CD14-positive monocyte (primary cell): Measurements from ENCODE around the gene PHPT1. TPM values are rescaled to one million over a fixed set of nuclear protein-coding genes. Genes with fewer than 3 reads are reported as not detected.

Experiments used
- DNase-seq, 3 donors: peaks; one replicate each; pipeline ENCODE4 v3.0.0-alpha.2; 2011 to 2022
- H2AFZ ChIP-seq: 2 replicates; pipeline ENCODE4 v1.6.0; 2012; ENCODE audit warnings: mild to moderate bottlenecking, low read depth, low read length, inconsistent platforms; ENCODE audit not compliant: insufficient read depth, poor library complexity, severe bottlenecking
- H3K27ac ChIP-seq, 2 donors: 1 replicate in 1 of 2; 2 replicates in 1 of 2; pipeline ENCODE4 v1.5.1; 2012 to 2013; ENCODE audit warnings: low read length in 2 of 2, control low read depth in 1 of 2, inconsistent platforms in 1 of 2, low read depth in 1 of 2, mild to moderate bottlenecking in 1 of 2
- H3K27me3 ChIP-seq, 2 donors: one replicate each; pipeline versions ENCODE4 v1.6.0 to v1.6.1; 2011 to 2013; ENCODE audit warnings: low read length in 2 of 2; ENCODE audit not compliant: control insufficient read depth in 2 of 2, insufficient read depth in 2 of 2
- H3K36me3 ChIP-seq, 2 donors: replicated peaks in 1 of 2; 1 replicate in 1 of 2; 2 replicates in 1 of 2; pipeline versions ENCODE4 v1.5.1 to v1.6.1; 2012 to 2013; ENCODE audit warnings: low read length in 2 of 2, control low read depth in 1 of 2, inconsistent platforms in 1 of 2, mild to moderate bottlenecking in 1 of 2; ENCODE audit not compliant: insufficient read depth in 2 of 2, control insufficient read depth in 1 of 2
- H3K4me1 ChIP-seq, 2 donors: 1 replicate in 1 of 2; 2 replicates in 1 of 2; pipeline versions ENCODE4 v1.5.1 to v1.6.1; 2012 to 2013; ENCODE audit warnings: low read length in 2 of 2, control low read depth in 1 of 2, inconsistent platforms in 1 of 2, mild to moderate bottlenecking in 1 of 2, moderate library complexity in 1 of 2; ENCODE audit not compliant: insufficient read depth in 2 of 2, control insufficient read depth in 1 of 2
- H3K4me2 ChIP-seq: replicated peaks from 2 replicates; pipeline ENCODE3; 2012; ENCODE audit warnings: low read length, moderate library complexity, mild to moderate bottlenecking; ENCODE audit not compliant: poor library complexity, severe bottlenecking; ENCODE audit errors: extremely low read depth
- H3K4me3 ChIP-seq, 3 experiments: fragments of 200-600 bp in 1 of 3; sonication (generic) in 1 of 3; replicated peaks in 1 of 3; 1 replicate in 2 of 3; 2 replicates in 1 of 3; pipeline ENCODE4 v1.5.1; 2011 to 2013; ENCODE audit warnings: low read length in 3 of 3, mild to moderate bottlenecking in 3 of 3, control low read depth in 2 of 3, low read depth in 2 of 3, inconsistent platforms in 1 of 3, moderate library complexity in 1 of 3
- H3K79me2 ChIP-seq: 2 replicates; pipeline ENCODE4 v1.6.0; 2012; ENCODE audit warnings: mild to moderate bottlenecking, control low read depth, inconsistent platforms, low read length, moderate library complexity; ENCODE audit not compliant: insufficient read depth
- H3K9ac ChIP-seq: 2 replicates; pipeline ENCODE4 v1.6.0; 2017; ENCODE audit warnings: low read length, mild to moderate bottlenecking; ENCODE audit not compliant: insufficient read depth, poor library complexity, severe bottlenecking
- H3K9me3 ChIP-seq, 2 donors: replicated peaks in 1 of 2; 1 replicate in 1 of 2; 2 replicates in 1 of 2; pipeline versions ENCODE4 v1.5.1 to v1.6.1; 2012 to 2013; ENCODE audit warnings: low read length in 2 of 2, control low read depth in 1 of 2; ENCODE audit not compliant: control insufficient read depth in 1 of 2, insufficient read depth in 1 of 2
- H4K20me1 ChIP-seq: 2 replicates; pipeline ENCODE4 v1.6.0; 2012; ENCODE audit warnings: mild to moderate bottlenecking, low read length, control low read depth, moderate library complexity; ENCODE audit not compliant: insufficient read depth
- H3K27ac Mint-ChIP-seq, 7 donors: one replicate each; pipeline ENCODE4 v1.8.0; 2020; ENCODE audit warnings: mild to moderate bottlenecking in 7 of 7, mixed read lengths in 7 of 7, moderate library complexity in 6 of 7, inconsistent platforms in 2 of 7
- H3K27me3 Mint-ChIP-seq, 3 donors: one replicate each; pipeline ENCODE4 v1.8.0; 2021 to 2022; ENCODE audit warnings: low read depth in 3 of 3, mild to moderate bottlenecking in 3 of 3, mixed read lengths in 3 of 3, moderate library complexity in 3 of 3, inconsistent platforms in 1 of 3
- H3K36me3 Mint-ChIP-seq, 2 donors: one replicate each; pipeline ENCODE4 v1.8.0; 2020; ENCODE audit warnings: mixed read lengths in 2 of 2, inconsistent platforms in 1 of 2, mild to moderate bottlenecking in 1 of 2
- H3K4me1 Mint-ChIP-seq: one replicate; pipeline ENCODE4 v1.8.0; 2020; ENCODE audit warnings: mild to moderate bottlenecking, mixed read lengths
- H3K4me3 Mint-ChIP-seq, 2 donors: one replicate each; pipeline ENCODE4 v1.8.0; 2020; ENCODE audit warnings: mild to moderate bottlenecking in 2 of 2, mixed read lengths in 2 of 2, moderate library complexity in 1 of 2
- H3K9me3 Mint-ChIP-seq, 7 donors: one replicate each; pipeline ENCODE4 v1.8.0; 2020 to 2022; ENCODE audit warnings: mixed read lengths in 7 of 7, mild to moderate bottlenecking in 6 of 7, moderate library complexity in 6 of 7, inconsistent platforms in 2 of 7
- whole genome bisulfite sequencing: methylation state at CpG from one replicate; pipeline ENCODE4 v1.1.5; 2013; ENCODE audit warnings: missing lambda C conversion rate; ENCODE audit not compliant: insufficient coverage; 5-methylcytosine and 5-hydroxymethylcytosine counted together
- intact Hi-C, 2 donors: fragments of 100-400 bp; cut with micrococcal nuclease; formaldehyde crosslinking; loops; one replicate each; pipeline versions ENCODE4 v1.15.0 to v1.15.1; 2023
- polyA plus RNA-seq, 3 donors: library from polyadenylated mRNA; depleted of rRNA in 1 of 3; unstranded in 2 of 3; stranded (reverse) in 1 of 3; fragments of 300-500 nt in 2 of 3; fragments of >200 nt in 1 of 3; fragmentation: Illumina TruSeq in 2 of 3; gene quantifications; 1 replicate in 2 of 3; 2 replicates in 1 of 3; pipeline ENCODE4 v1.2.3, GENCODE V29; 2012 to 2021
- TF ChIP-seq, protein P1 (sequence below): fragments of 200-600 bp; IDR thresholded peaks from one replicate; pipeline ENCODE4 v1.8.0; 2022; ENCODE audit warnings: antibody characterized with exemption, mild to moderate bottlenecking

PHPT1 gene
- polyA plus RNA-seq, 3 donors = 70.0 to 163 (median 94.3) TPM

DNA sequence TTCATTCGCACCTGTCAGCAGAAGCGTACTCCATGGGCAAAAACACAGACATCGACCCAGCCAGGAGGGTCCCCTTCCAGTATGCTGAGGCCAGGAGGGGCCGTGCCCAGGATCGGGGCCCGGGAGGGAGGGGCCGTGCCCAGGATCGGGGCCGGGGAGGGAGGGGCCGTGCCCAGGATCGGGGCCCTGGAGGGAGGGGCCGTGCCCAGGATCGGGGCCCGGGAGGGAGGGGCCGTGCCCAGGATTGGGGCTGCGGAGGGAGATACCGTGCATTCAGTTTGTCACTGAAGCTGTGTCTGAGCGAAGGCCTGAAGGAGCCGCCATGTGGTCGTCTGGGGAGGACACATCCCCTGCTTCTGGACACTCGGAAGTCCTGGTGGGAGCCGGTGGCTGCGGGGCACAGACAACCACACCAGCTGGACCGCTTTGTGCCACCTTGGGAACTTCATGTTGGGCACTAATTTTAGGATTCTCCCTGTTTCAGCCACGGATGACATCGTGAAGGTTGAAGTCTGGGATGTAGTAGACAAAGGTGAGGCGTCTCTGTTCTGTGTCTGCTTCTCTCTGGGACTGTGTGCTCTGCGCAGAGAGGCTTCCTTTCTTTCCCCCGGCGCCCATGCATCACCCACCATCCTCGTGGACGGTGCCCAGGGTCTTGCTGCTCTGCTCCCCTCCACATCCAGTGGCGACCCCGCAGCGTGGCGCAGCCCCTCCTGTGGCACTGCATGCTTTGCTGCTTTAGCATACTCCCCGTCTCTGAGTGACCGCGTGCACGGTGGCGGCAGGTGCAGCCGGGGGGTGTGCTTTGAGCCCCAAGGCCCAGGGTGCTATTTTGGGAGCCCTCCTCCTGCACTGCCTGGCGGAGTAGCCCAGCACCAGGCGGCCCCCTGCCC, 23.7 kb upstream of the PHPT1 start:
- Mint-ChIP-seq H3K36me3 (peaks cover 45 to 81% of the 10 kb centered on the region in 2 donors), H3K9me3 (peaks cover 0 to 2% (median 0%) of the 10 kb centered on the region in 7 donors), H3K27me3 (peaks cover 6 to 8% (median 7%) of the 10 kb centered on the region in 3 donors), H3K27ac (no peak overlapping the region), H3K4me3 (no peak overlapping the region), H3K4me1 (peaks cover 7% of the 10 kb centered on the region)
- Histone ChIP-seq H3K27ac (no peak overlapping the region), H2AFZ (no peak overlapping the region), H3K4me3 (no peak overlapping the region), H3K79me2 (peaks cover 3% of the 10 kb centered on the region), H3K27me3 (peaks cover 0 to 6% of the 10 kb centered on the region in 2 donors), H4K20me1 (peaks cover 35% of the 10 kb centered on the region), H3K4me2 (no peak overlapping the region), H3K4me1 (peaks cover 6 to 14% of the 10 kb centered on the region in 2 donors), H3K9me3 (no peaks in the 10 kb centered on the region), H3K9ac (no peak overlapping the region), H3K36me3 (peaks cover 62 to 76% of the 10 kb centered on the region in 2 donors)
- TF ChIP-seq, protein P1, sequence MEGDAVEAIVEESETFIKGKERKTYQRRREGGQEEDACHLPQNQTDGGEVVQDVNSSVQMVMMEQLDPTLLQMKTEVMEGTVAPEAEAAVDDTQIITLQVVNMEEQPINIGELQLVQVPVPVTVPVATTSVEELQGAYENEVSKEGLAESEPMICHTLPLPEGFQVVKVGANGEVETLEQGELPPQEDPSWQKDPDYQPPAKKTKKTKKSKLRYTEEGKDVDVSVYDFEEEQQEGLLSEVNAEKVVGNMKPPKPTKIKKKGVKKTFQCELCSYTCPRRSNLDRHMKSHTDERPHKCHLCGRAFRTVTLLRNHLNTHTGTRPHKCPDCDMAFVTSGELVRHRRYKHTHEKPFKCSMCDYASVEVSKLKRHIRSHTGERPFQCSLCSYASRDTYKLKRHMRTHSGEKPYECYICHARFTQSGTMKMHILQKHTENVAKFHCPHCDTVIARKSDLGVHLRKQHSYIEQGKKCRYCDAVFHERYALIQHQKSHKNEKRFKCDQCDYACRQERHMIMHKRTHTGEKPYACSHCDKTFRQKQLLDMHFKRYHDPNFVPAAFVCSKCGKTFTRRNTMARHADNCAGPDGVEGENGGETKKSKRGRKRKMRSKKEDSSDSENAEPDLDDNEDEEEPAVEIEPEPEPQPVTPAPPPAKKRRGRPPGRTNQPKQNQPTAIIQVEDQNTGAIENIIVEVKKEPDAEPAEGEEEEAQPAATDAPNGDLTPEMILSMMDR = no peak
- WGBS = 96% methylated on average over 29 of the region's 44 CpGs
- DNase-seq = no peak
- intact Hi-C loops = no loop called here

DNA sequence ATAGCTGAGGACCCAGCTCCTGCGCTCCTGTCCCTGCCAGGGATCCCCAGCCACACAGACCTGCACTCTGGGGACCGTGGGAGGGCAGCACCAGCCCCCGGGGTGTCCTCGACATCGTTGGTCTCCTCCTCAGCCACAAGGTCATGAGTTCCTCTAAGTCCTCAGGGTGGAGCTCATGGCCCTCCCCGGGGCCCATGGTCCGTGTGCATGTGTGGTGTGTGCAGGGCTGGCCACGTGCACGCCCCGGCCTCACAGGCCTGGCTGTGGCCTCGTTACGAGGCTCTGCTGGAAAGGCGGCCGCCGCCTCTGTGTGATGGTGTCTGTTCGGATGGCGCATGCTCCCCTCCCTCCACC, 23.0 kb upstream of the PHPT1 start:
- peak overlapping the region in 1 of 7 donors; percentile 20 for H3K27ac Mint-ChIP-seq
- WGBS = 96% methylated on average over 9 of the region's 17 CpGs
- H3K36me3 ChIP-seq = peaks cover 68 to 82% of the 10 kb centered on the region in 2 donors

More for the DNA sequence above, 23.0 kb upstream of the PHPT1 start:
- peaks cover 28% of the 10 kb centered on the region for H4K20me1 ChIP-seq
- H3K9me3 ChIP-seq = no peaks in the 10 kb centered on the region
- TF ChIP-seq, protein P1 = no peak
- H3K4me3 ChIP-seq = no peak overlapping the region
- no peak overlapping the region for H3K9ac ChIP-seq
- H3K4me2 ChIP-seq = no peak overlapping the region
- H3K4me3 Mint-ChIP-seq = no peak overlapping the region
- DNase-seq = no peak
- H3K79me2 ChIP-seq = no peaks in the 10 kb centered on the region
- H3K36me3 Mint-ChIP-seq = peaks cover 48 to 83% of the 10 kb centered on the region in 2 donors
- intact Hi-C loops = no loop called here
- peaks cover 0 to 8% of the 10 kb centered on the region in 2 donors for H3K4me1 ChIP-seq
- H3K9me3 Mint-ChIP-seq = peaks cover 0 to under 1% (median 0%) of the 10 kb centered on the region in 7 donors
- H2AFZ ChIP-seq = no peak overlapping the region
- peaks cover 0 to under 1% of the 10 kb centered on the region in 2 donors for H3K27me3 ChIP-seq
- H3K4me1 Mint-ChIP-seq = peaks cover under 1% of the 10 kb centered on the region
- peaks cover under 1 to 2% (median under 1%) of the 10 kb centered on the region in 3 donors for H3K27me3 Mint-ChIP-seq
- no peak overlapping the region for H3K27ac ChIP-seq
